Stimulated activated CD4-positive, alpha-beta T cell treated with anti-CD3 and anti-CD28 coated beads, Interleukin-2, amount 100 ng/mL, for 24 hours (primary cell): ENCODE data around the gene AP1S1.
"Not testable (repeated sequence)": the region's sequence is repeated elsewhere in the genome, so short reads cannot be mapped to it uniquely, and the experiment has no call there.

Source experiments
- DNase-seq, 2 donors: peaks; one replicate each; pipeline ENCODE4 v3.0.0-alpha.2; 2020

The AP1S1 gene

GRCh38 chr7:101153969-101154692, at the start of gene AP1S1:
TSS of gene AP1S1 (plus strand) at chr7:101154476. CDS start at chr7:101154515, 39 bp downstream.
- peak; percentile 89 to 94 for DNase-seq

GRCh38 chr7:101104799-101105198, 49.5 kb upstream of the AP1S1 start:
- no peak for DNase-seq

GRCh38 chr7:101105248-101105647, 49.0 kb upstream of the AP1S1 start:
- not testable (repeated sequence) for DNase-seq

GRCh38 chr7:101106386-101106785, 47.9 kb upstream of the AP1S1 start:
- DNase-seq, result no peak

- DNase-seq, result no peak
These were observed 45.9 kb upstream of the AP1S1 start for GRCh38 chr7:101108330-101108857.

- DNase-seq, result no peak
These were observed 45.3 kb upstream of the AP1S1 start for GRCh38 chr7:101108961-101109360.

GRCh38 chr7:101109368-101109767, 44.9 kb upstream of the AP1S1 start:
- DNase-seq, result no peak

GRCh38 chr7:101111261-101111660, 43.0 kb upstream of the AP1S1 start:
- DNase-seq, result no peak

- DNase-seq, result no peak
These were observed 42.0 kb upstream of the AP1S1 start for GRCh38 chr7:101112233-101112632.

- not testable (repeated sequence) for DNase-seq
These were observed 41.1 kb upstream of the AP1S1 start for GRCh38 chr7:101113140-101113539.

GRCh38 chr7:101113836-101114235, 40.4 kb upstream of the AP1S1 start:
- no peak for DNase-seq

- no peak for DNase-seq
These were observed 39.8 kb upstream of the AP1S1 start for GRCh38 chr7:101114492-101114891.

- no peak for DNase-seq
These were observed 39.1 kb upstream of the AP1S1 start for GRCh38 chr7:101115215-101115614.

- no peak for DNase-seq
These were observed 37.4 kb upstream of the AP1S1 start for GRCh38 chr7:101116898-101117297.

GRCh38 chr7:101118856-101119255, 35.4 kb upstream of the AP1S1 start:
- no peak for DNase-seq

- no peak for DNase-seq
These were observed 34.4 kb upstream of the AP1S1 start for GRCh38 chr7:101119876-101120275.

- no peak for DNase-seq
These were observed 34.0 kb upstream of the AP1S1 start for GRCh38 chr7:101120315-101120714.

- DNase-seq, result not testable (repeated sequence)
These were observed 32.7 kb upstream of the AP1S1 start for GRCh38 chr7:101121631-101121990.

- DNase-seq, result no peak
These were observed 32.0 kb upstream of the AP1S1 start for GRCh38 chr7:101121991-101122932.

- no peak for DNase-seq
These were observed 31.2 kb upstream of the AP1S1 start for GRCh38 chr7:101122933-101123702.

- no peak for DNase-seq
These were observed 30.6 kb upstream of the AP1S1 start for GRCh38 chr7:101123703-101124068.

- no peak for DNase-seq
These were observed 29.8 kb upstream of the AP1S1 start for GRCh38 chr7:101124376-101125056.
